Measurements from ENCODE around the gene STMND1. TPM values are rescaled to one million over a fixed set of nuclear protein-coding genes. Genes with fewer than 3 reads are reported as not detected.

Gene STMND1
- total and polyA plus RNA-seq, 2 donors (not counting 1 experiment from before 2014, with no cell fraction given) = not detected

DNA sequence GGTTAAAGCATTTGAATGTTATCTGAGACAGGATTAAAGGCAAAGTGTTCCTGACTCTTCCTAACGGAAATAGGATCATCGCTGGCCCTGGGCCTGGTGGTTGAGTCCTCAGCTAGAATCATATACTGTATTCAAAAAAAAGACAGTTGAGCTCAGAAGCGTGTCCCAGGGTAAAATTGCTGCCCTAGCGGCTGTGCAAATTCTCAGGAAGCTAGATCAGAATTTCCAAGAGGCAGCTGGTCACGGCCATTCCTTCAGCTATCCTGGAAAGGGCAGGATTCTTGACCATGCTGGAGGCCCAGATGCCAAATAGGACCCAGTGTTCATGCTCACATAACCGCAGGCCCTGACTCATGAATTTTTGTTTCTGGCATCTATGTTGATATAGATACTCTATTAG is 67.4 kb downstream of the STMND1 start:
- DNase-seq (no peak), ATAC-seq (ENCODE audit: low read depth) (no peak)
- H3K27me3 ChIP-seq (replicated peaks in 1 of 4; ENCODE audit: control extremely low read depth in 1 of 4, control insufficient read depth in 3 of 4, insufficient read depth in 4 of 4, low read length in 3 of 4) = no peaks in the 10 kb centered on the region
- Mint-ChIP-seq H3K27me3 (no peaks in the 10 kb centered on the region), H3K4me3 (no peak overlapping the region), H3K27ac (no peak overlapping the region), H3K9me3 (ENCODE audit: insufficient read depth) (peaks cover 2% of the 10 kb centered on the region), H3K4me1 (no peaks in the 10 kb centered on the region)
- ChIA-PET CTCF (interaction anchor here (1.2 kb wide), 1 partner anchor 11 kb away, joined by 3 read pairs; no protein-coding TSS in a partner anchor), POLR2A (no interaction called here)
- TF ChIP-seq EZH2 (IDR thresholded peaks at IDR 0.05; ENCODE audit: borderline replicate concordance, insufficient read depth, low read depth, low read length, poor library complexity, severe bottlenecking) = no peak
- TF ChIP-seq, protein P1, sequence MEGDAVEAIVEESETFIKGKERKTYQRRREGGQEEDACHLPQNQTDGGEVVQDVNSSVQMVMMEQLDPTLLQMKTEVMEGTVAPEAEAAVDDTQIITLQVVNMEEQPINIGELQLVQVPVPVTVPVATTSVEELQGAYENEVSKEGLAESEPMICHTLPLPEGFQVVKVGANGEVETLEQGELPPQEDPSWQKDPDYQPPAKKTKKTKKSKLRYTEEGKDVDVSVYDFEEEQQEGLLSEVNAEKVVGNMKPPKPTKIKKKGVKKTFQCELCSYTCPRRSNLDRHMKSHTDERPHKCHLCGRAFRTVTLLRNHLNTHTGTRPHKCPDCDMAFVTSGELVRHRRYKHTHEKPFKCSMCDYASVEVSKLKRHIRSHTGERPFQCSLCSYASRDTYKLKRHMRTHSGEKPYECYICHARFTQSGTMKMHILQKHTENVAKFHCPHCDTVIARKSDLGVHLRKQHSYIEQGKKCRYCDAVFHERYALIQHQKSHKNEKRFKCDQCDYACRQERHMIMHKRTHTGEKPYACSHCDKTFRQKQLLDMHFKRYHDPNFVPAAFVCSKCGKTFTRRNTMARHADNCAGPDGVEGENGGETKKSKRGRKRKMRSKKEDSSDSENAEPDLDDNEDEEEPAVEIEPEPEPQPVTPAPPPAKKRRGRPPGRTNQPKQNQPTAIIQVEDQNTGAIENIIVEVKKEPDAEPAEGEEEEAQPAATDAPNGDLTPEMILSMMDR (IDR thresholded peaks at IDR 0.05) = no peak
- H3K9me3 ChIP-seq (ENCODE audit: control extremely low read depth in 1 of 3, control insufficient read depth in 2 of 3, insufficient read depth in 1 of 3, low read length in 2 of 3) = no peaks in the 10 kb centered on the region
- intact Hi-C loops (cut with micrococcal nuclease) = no loop called here
- no peaks in the 10 kb centered on the region for H3K36me3 ChIP-seq (replicated peaks in 1 of 2; ENCODE audit: control extremely low read depth in 1 of 2, control insufficient read depth in 1 of 2, extremely low read depth in 1 of 2, insufficient read depth in 2 of 2, low read length in 1 of 2)
- no peak overlapping the region for H2AFZ ChIP-seq (ENCODE audit: insufficient read depth, low read depth, low read length, poor library complexity, severe bottlenecking)
- H3K79me2 ChIP-seq (ENCODE audit: control insufficient read depth, insufficient read depth, low read length) = no peaks in the 10 kb centered on the region
- H3K27ac ChIP-seq (ENCODE audit: low read length in 2 of 2) = no peak overlapping the region
- H3K4me2 ChIP-seq (replicated peaks; ENCODE audit: low read depth, low read length, poor library complexity, severe bottlenecking) = no peak overlapping the region
- H3K4me1 ChIP-seq (ENCODE audit: control insufficient read depth in 2 of 2, insufficient read depth in 2 of 2, low read length in 2 of 2) = no peaks in the 10 kb centered on the region
- H3K9ac ChIP-seq (ENCODE audit: low read length) = no peak overlapping the region
- H3K4me3 ChIP-seq (ENCODE audit: control extremely low read depth in 1 of 5, extremely low read depth in 1 of 5, insufficient read depth in 1 of 5, low read depth in 2 of 5, low read length in 4 of 5) = no peak overlapping the region
- WGBS (ENCODE audit: insufficient coverage) = 81% methylated on average over 5 of the region's 6 CpGs
- H4K20me1 ChIP-seq (ENCODE audit: control insufficient read depth, insufficient read depth, low read length, poor library complexity, severe bottlenecking) = no peaks in the 10 kb centered on the region

DNA sequence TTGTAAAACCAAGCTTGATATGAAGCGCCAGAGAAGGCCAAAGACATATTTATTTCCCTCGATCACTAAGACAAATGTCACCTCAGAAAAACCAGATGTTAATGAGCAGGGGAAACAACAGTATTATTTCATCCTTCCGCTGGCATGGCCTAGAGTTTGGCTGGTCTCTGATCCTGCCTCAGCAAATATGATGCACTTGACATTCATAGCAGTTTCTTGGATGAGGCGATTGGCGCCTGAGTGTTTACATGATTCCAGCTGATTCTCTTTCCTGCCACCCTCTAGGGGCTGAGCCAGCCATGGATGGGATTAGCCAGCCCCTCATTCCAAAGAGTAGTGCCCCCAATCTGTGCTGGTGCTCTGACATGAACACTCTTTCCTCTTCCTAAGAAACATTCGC is 67.9 kb downstream of the STMND1 start:
- Histone ChIP-seq H3K79me2 (ENCODE audit: control insufficient read depth, insufficient read depth, low read length) (no peaks in the 10 kb centered on the region), H3K36me3 (replicated peaks in 1 of 2; ENCODE audit: control extremely low read depth in 1 of 2, control insufficient read depth in 1 of 2, extremely low read depth in 1 of 2, insufficient read depth in 2 of 2, low read length in 1 of 2) (no peaks in the 10 kb centered on the region), H3K4me3 (ENCODE audit: control extremely low read depth in 1 of 5, extremely low read depth in 1 of 5, insufficient read depth in 1 of 5, low read depth in 2 of 5, low read length in 4 of 5) (no peak overlapping the region), H3K9me3 (ENCODE audit: control extremely low read depth in 1 of 3, control insufficient read depth in 2 of 3, insufficient read depth in 1 of 3, low read length in 2 of 3) (no peaks in the 10 kb centered on the region), H3K9ac (ENCODE audit: low read length) (no peak overlapping the region), H3K27ac (ENCODE audit: low read length in 2 of 2) (no peak overlapping the region), H2AFZ (ENCODE audit: insufficient read depth, low read depth, low read length, poor library complexity, severe bottlenecking) (no peak overlapping the region), H3K4me2 (replicated peaks; ENCODE audit: low read depth, low read length, poor library complexity, severe bottlenecking) (no peak overlapping the region), H3K4me1 (ENCODE audit: control insufficient read depth in 2 of 2, insufficient read depth in 2 of 2, low read length in 2 of 2) (no peaks in the 10 kb centered on the region), H3K27me3 (replicated peaks in 1 of 4; ENCODE audit: control extremely low read depth in 1 of 4, control insufficient read depth in 3 of 4, insufficient read depth in 4 of 4, low read length in 3 of 4) (no peaks in the 10 kb centered on the region), H4K20me1 (ENCODE audit: control insufficient read depth, insufficient read depth, low read length, poor library complexity, severe bottlenecking) (no peaks in the 10 kb centered on the region)
- ChIA-PET POLR2A (no interaction called here), CTCF (interaction anchor here (1.2 kb wide), 1 partner anchor 11 kb away, joined by 3 read pairs; no protein-coding TSS in a partner anchor)
- Mint-ChIP-seq H3K27ac (no peak overlapping the region), H3K4me3 (no peak overlapping the region), H3K27me3 (no peaks in the 10 kb centered on the region), H3K4me1 (no peaks in the 10 kb centered on the region), H3K9me3 (ENCODE audit: insufficient read depth) (peaks cover under 1% of the 10 kb centered on the region)
- DNase-seq (no peak), ATAC-seq (ENCODE audit: low read depth) (no peak)
- WGBS (ENCODE audit: insufficient coverage) = 98% methylated on average over 5 of the region's 6 CpGs
- TF ChIP-seq EZH2 (IDR thresholded peaks at IDR 0.05; ENCODE audit: borderline replicate concordance, insufficient read depth, low read depth, low read length, poor library complexity, severe bottlenecking) = no peak
- TF ChIP-seq, protein P1 (IDR thresholded peaks at IDR 0.05) = no peak
- intact Hi-C loops (cut with micrococcal nuclease) = no loop called here

All from B cell (primary cell).